22Rv1 (cell line): ENCODE measurements around the gene CDH22.

ENCODE experiments used
- ZFX ChIP-seq: fragments of 450-650 bp; IDR thresholded peaks from 2 replicates; pipeline ENCODE4 v1.6.1; 2017; ENCODE audit warnings: antibody characterized with exemption, borderline replicate concordance
- TF ChIP-seq, protein P1 (sequence below): fragments of 450-650 bp; IDR thresholded peaks from 2 replicates; pipeline ENCODE4 v1.5.1; 2017; ENCODE audit warnings: mild to moderate bottlenecking

DNA sequence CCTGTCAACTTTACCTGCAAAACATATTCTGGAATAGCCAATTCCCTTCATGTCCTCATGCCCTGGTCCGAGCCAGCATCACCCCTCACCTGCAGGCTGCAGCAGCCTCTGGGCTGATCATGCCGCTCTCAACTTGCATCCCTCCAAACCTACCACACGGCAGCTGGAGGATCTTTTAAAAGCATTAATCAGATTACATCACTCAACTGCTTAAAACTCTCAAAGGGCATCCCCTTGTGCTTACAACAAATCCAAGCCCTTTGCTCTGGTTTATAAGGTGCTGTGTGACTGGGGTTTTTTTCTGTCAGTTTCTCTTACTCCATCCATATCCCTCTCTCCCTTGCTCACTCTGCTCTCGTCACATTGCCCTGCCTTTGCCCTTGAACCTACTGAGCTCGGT lies 166.2 kb downstream of the CDH22 start:
- TF ChIP-seq, protein P1, sequence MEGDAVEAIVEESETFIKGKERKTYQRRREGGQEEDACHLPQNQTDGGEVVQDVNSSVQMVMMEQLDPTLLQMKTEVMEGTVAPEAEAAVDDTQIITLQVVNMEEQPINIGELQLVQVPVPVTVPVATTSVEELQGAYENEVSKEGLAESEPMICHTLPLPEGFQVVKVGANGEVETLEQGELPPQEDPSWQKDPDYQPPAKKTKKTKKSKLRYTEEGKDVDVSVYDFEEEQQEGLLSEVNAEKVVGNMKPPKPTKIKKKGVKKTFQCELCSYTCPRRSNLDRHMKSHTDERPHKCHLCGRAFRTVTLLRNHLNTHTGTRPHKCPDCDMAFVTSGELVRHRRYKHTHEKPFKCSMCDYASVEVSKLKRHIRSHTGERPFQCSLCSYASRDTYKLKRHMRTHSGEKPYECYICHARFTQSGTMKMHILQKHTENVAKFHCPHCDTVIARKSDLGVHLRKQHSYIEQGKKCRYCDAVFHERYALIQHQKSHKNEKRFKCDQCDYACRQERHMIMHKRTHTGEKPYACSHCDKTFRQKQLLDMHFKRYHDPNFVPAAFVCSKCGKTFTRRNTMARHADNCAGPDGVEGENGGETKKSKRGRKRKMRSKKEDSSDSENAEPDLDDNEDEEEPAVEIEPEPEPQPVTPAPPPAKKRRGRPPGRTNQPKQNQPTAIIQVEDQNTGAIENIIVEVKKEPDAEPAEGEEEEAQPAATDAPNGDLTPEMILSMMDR = no peak
- TF ChIP-seq ZFX = no peak
